HG03045 (cell line): ENCODE results near the gene TAS2R60.

Experiments
- ATAC-seq: cut with Tn5 transposase; IDR thresholded peaks from one replicate; pipeline ENCODE4 v1.9.1; 2021; ENCODE audit warnings: mild to moderate bottlenecking, moderate library complexity; ENCODE audit not compliant: unreplicated experiment

The TAS2R60 gene

GRCh38 chr7:143437578-143437977, 5.7 kb upstream of the TAS2R60 start:
- no peak for ATAC-seq

DNA sequence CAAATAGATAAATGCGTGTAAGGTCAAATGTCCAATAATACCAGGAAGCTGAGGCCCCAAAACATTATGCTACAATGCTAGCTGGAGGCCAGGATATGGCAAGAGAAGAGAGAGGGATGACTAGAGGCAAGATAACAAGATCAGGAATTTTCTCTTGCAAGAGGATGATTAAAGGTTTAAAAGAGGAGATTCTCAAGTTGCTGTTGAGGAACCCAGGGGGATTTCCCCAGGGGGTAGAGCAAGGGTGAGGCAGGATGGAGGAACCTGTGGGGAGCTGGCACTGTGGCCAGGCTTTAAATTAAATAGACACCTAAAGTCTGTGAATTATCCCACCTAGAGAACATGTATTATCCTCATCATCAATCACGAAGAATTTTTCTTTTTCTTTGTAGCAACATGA, 3.4 kb upstream of the TAS2R60 start:
- no peak for ATAC-seq

GRCh38 chr7:143444063-143444782, 970 bp downstream of the TAS2R60 start:
- no peak for ATAC-seq

GRCh38 chr7:143444785-143445184, 1.5 kb downstream of the TAS2R60 start:
- no peak for ATAC-seq

- no peak for ATAC-seq
These were observed 4.2 kb downstream of the TAS2R60 start for GRCh38 chr7:143447466-143447865.

- no peak for ATAC-seq
These were observed 5.2 kb downstream of the TAS2R60 start for GRCh38 chr7:143448429-143448828.

DNA sequence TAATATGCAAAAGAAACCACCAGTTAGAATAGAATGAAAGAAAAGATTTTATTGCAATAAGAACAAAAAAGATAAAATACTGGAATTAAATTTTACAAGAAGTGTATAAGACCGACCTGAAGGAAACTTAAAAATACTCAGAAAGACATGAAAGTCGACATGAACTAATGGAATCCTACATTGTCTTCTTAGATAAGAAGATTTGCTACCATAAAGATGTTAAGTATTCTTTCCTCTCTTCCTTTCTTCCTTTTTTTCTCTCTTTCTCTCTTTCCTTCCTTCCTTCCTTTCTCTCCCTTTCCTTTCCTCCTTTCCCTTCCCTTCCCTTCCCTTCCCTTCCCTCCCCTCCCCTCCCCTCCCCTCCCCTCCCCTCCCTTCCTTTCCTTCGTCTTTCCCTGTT, 6.5 kb downstream of the TAS2R60 start:
- ATAC-seq, result no peak

DNA sequence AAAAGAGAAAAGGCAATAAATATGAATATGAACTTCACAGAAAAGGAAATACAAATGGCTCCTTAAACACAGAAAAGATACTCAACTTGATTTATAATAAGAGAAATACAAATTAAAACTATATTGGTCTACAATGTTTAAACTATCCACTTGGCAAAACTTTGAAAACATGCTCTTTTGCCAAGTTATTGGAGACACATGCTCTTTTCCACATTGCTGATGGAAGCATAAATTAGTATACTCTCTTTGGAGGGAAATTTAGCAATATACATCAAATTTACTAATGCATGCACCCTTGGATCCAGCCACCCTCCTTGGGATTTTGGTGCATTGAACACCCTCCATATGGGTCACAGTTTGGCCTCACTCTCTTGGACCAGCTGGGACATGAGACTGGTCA, 7.9 kb downstream of the TAS2R60 start:
- ATAC-seq, result no peak

DNA sequence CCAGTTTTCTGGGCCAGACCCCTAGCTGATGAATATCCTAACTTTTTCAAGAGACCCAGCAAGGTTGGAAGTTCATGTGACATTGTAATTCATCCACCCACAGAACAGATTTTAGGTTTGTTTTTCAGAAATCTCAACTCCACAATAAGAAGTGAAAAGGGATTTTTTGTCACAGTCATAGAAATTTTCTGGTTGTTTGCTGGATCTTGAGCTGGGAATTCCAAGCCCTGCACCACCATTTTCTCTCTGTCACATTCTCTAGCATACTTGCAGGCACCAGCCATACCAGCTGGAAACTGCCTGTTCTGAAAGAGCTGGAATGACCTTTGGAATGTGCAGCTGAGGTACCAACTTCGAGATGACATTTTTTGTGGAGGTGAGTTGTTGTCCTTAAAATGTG, 8.5 kb downstream of the TAS2R60 start:
- no peak for ATAC-seq

DNA sequence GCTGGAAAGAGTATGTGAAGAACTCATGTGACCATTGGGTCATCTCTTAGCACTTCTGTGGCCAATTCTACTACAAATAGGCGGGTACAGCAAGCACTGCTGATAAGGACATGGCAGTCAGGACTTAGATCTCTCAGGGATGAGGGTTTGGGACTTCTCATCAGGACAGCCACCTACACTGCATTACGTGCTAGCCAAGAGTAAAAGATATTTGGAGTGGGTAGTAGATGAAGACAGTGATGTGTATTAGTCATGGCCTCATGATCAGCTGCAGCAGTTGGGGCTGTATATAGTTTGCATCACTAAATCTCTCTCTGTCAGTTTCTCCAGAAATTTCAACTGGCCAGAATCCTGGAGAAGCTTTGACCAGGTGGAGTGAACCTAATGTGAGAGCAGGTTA, 9.2 kb downstream of the TAS2R60 start:
- no peak for ATAC-seq

- ATAC-seq, result no peak
These were observed 10.9 kb downstream of the TAS2R60 start for GRCh38 chr7:143454091-143454680.

DNA sequence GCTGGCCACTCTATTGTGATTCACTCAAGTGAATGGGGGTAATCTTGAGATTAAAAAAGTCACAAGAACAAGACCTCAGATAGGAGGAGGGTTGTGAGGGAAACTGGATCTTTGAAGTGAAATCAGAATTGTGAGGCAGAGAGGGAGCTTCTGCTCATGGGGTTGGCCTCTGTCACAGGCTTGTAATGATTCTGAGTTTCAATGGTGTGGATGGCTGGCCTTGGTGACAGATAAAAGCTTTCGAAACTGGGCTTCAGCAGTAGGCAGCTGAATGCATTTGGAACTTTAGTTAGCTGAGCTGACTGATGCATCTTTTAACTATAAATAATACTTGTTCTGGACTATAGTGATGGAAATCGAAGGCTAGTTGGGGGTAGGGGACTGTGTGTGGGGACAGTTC, 12.2 kb downstream of the TAS2R60 start:
- no peak for ATAC-seq

DNA sequence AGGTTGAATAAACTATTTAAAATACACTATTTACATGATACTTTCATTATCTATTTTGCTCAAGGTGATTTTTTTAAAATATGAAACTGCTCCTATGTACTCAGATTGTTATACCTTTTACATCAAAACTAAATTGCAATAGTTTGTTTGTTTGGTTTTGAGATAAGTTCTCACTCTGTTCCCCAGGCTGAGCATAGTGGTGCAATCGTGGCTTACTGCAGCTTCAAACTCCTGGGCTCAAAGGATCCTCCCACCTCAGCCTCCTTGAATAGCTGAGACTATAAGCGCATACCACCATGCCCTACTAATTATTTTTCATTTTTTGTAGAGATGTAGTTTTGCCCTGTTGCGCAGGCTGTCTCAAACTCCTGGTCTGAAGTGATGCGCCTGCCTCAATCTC, 12.7 kb downstream of the TAS2R60 start:
- ATAC-seq, result no peak

DNA sequence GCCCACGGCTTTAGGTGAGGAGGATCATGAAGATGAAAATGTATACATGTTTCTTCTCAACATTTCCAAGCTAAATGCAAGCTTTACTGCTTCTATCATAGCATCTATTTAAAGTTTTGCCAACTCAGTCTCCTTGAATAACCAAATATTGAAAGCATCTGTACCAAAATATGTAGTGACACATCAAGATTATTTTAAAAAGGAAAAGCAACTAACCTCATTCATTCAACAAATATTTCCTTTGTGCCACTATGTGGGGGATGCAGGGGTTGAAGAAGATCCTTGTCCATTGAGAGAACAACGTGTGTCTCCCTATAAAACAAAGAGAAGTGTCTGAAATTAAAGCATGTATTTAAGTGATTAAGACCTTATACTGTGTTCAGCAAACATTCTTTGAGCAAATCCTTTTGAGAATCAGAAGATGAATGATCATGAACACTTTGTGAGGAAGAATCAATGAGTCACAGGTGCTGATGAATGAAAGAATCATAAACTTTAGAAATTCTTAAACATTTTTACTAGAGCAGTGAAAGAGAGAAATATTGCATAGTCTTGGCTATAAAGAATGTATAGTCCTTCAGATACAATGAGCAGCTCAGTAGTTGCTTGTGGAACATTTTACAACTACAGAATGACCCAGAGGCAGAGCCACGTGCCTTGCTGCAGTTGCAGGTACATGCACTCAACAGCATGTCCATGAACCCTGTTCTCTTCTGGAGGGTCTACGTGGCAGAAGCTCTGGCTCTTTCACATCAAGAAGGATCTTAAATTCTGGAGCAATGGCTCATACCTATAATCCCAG, 13.9 kb downstream of the TAS2R60 start:
- ATAC-seq, result no peak

GRCh38 chr7:143458263-143458662, 15.0 kb downstream of the TAS2R60 start:
- no peak for ATAC-seq

GRCh38 chr7:143458681-143459080, 15.4 kb downstream of the TAS2R60 start:
- ATAC-seq, result no peak

DNA sequence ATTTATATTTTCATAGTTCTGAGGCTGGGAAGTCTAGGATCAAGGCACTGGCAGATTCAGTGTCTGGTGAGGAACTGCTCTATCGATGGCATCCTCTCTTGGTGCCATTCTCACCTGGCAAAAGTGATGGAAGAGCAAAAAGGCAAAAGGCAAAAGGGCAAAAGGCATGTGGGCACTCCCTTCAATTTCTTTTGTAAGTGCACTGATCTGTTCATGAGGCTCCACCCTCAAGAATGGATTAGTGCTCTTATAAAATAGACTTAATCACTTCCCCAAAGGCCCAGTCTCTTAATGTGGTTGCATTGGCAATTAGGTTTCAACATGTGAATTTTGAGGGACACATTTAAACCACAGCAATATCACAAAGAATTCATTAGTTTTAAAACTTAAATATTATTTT, 16.1 kb downstream of the TAS2R60 start:
- ATAC-seq, result no peak

- ATAC-seq, result no peak
These were observed 17.2 kb downstream of the TAS2R60 start for GRCh38 chr7:143460271-143460979.

GRCh38 chr7:143462045-143462444, 18.8 kb downstream of the TAS2R60 start:
- no peak for ATAC-seq

GRCh38 chr7:143463556-143463955, 20.3 kb downstream of the TAS2R60 start:
- no peak for ATAC-seq

GRCh38 chr7:143463957-143464356, 20.7 kb downstream of the TAS2R60 start:
- ATAC-seq, result no peak
